Measurements from ENCODE around the gene RGS16. TPM values are rescaled to one million over a fixed set of nuclear protein-coding genes. Genes with fewer than 3 reads are reported as not detected.

RGS16 gene
- total RNA-seq, 5 donors from 2014 or later (not counting 1 experiment from before 2014, with no cell fraction given): 2.9 to 15.6 (median 4.6) TPM

DNA sequence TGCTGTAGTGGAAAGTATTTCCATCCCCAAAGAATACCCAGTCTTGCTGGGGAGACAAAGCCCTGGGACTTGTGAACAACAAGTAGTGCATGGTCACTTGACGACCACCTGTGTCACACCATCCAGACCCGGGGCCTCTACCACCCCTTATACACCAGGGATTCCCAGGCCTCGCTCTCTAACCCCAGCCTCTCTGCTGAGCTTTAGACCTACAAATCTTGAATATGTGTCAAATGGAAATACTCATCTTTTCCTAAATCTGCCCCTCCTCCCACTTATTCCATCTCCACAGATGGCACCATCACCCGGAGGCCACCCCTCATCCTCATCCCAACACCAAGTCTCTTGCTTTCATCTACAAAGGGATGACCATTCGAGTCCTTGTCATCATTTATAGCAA, 14.3 kb downstream of the RGS16 start:
- ChIA-PET POLR2A (no interaction called here), CTCF (interaction anchor here in 1 of 2 donors (0.6 to 4.2 kb wide), 4 partner anchors 9 to 196 kb away, joined by 3 to 28 read pairs (median 7); partner anchors contain the start of gene RGS16)
- peaks cover 0 to 3% (median 0%) of the 10 kb centered on the region in 3 donors for H3K9me3 Mint-ChIP-seq
- ATAC-seq (replicated peaks in 1 of 4): no peak
- peaks cover 0 to 15% of the 10 kb centered on the region in 2 donors for H3K36me3 ChIP-seq (ENCODE audit: control insufficient read depth in 2 of 2, extremely low read depth in 1 of 2, insufficient read depth in 1 of 2, low read length in 1 of 2)
- H3K27ac ChIP-seq (ENCODE audit: low read length): no peak overlapping the region
- H3K4me1 ChIP-seq (ENCODE audit: control insufficient read depth in 1 of 2, extremely low read depth in 1 of 2, insufficient read depth in 2 of 2, low read length in 2 of 2): peaks cover 2 to 23% of the 10 kb centered on the region in 2 experiments
- DNase-seq: no peak
- H3K27me3 ChIP-seq (replicated peaks in 1 of 2; ENCODE audit: control insufficient read depth in 2 of 2, extremely low read depth in 1 of 2, insufficient read depth in 2 of 2, low read length in 1 of 2): no peaks in the 10 kb centered on the region
- 74% methylated on average over 3 of the region's 5 CpGs for WGBS (ENCODE audit: insufficient coverage)
- no peaks in the 10 kb centered on the region for H3K27me3 Mint-ChIP-seq
- peak overlapping the region; percentile 100 for H3K27ac Mint-ChIP-seq
- peak overlapping the region; percentile 94 to 100 (median 98) for H3K4me3 Mint-ChIP-seq
- no peaks in the 10 kb centered on the region for H3K9me3 ChIP-seq
- H3K4me1 Mint-ChIP-seq: peaks cover 35 to 45% (median 43%) of the 10 kb centered on the region in 3 donors
- no peak overlapping the region for H3K4me3 ChIP-seq (ENCODE audit: control insufficient read depth in 1 of 2, extremely low read depth in 1 of 2, low read length in 1 of 2)
- H3K36me3 Mint-ChIP-seq: peaks cover 22% of the 10 kb centered on the region

GRCh38 chr1:182589520-182589919, 14.7 kb downstream of the RGS16 start:
- Mint-ChIP-seq H3K36me3 (peaks cover 26% of the 10 kb centered on the region), H3K4me3 (peak overlapping the region; percentile 94 to 100 (median 98)), H3K27ac (peak overlapping the region; percentile 100), H3K27me3 (no peaks in the 10 kb centered on the region), H3K9me3 (peaks cover 0 to 3% (median 0%) of the 10 kb centered on the region in 3 donors), H3K4me1 (peaks cover 39 to 49% (median 47%) of the 10 kb centered on the region in 3 donors)
- POLR2A ChIA-PET: interaction anchor here in 1 of 2 donors (0.5 to 2.0 kb wide), 4 partner anchors 14 to 1042 kb away, joined by 3 to 6 read pairs (median 5); no protein-coding TSS in a partner anchor
- no peaks in the 10 kb centered on the region for H3K9me3 ChIP-seq
- WGBS (ENCODE audit: insufficient coverage): 100% methylated on average over 3 of the region's 3 CpGs
- CTCF ChIA-PET: interaction anchor here (0.6 to 4.2 kb wide), 7 partner anchors 8 to 199 kb away, joined by 3 to 28 read pairs (median 7); partner anchors contain the start of genes NPL (in 1 of the 2) and RGS16 (in 1 of the 2)
- no peaks in the 10 kb centered on the region for H3K27me3 ChIP-seq (replicated peaks in 1 of 2; ENCODE audit: control insufficient read depth in 2 of 2, extremely low read depth in 1 of 2, insufficient read depth in 2 of 2, low read length in 1 of 2)
- peak overlapping the region; percentile 68 to 100 for H3K4me3 ChIP-seq (ENCODE audit: control insufficient read depth in 1 of 2, extremely low read depth in 1 of 2, low read length in 1 of 2)
- ATAC-seq (replicated peaks in 1 of 4): no peak
- H3K4me1 ChIP-seq (ENCODE audit: control insufficient read depth in 1 of 2, extremely low read depth in 1 of 2, insufficient read depth in 2 of 2, low read length in 2 of 2): peaks cover 3 to 26% of the 10 kb centered on the region in 2 experiments
- no peak for DNase-seq
- H3K36me3 ChIP-seq (ENCODE audit: control insufficient read depth in 2 of 2, extremely low read depth in 1 of 2, insufficient read depth in 1 of 2, low read length in 1 of 2): peaks cover 0 to 17% of the 10 kb centered on the region in 2 donors
- peak overlapping the region; percentile 93 for H3K27ac ChIP-seq (ENCODE audit: low read length)

DNA sequence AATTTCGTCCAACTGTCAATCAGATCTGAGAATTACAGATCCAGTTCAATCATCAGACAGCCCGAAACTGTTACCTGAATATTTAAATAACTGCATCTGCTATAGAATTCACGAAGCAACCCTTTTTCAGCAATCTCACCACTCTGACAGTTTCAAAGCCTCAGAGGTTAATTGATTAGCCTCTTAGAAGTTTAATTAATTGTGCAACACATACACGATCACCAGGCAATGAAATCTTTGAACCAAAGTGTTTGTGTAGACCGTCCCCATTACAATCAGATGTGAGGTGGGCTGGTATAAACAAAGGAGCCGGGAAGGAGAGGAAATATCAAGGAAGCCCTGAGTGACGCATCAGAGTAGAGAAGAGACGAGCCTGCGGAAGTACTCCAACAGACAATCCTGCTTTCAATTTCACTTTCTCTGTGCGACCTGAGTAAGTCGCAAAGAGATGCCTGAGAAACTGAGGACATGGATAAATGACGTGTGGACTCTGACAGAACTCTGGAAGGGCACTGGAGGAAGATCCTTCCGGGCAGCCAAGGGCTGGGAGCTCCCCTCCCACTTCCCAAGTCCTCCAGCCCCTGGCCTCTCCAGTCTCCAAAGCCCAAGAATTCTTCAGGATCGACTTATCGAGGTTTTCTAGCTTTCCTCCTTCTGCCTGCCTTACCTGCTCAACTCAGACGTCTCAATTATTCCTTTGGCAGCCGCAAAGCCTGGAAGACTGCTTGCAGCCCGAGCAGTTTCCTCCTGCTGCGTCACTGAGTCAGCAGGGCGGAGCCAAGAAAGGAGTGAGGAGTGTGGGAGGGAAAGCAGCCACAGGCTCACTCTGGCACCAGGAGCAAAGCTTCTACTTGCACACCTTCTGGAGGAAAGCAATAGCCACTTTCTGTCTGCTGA, 15.4 kb downstream of the RGS16 start, which contains the start of gene RNASEL:
TSS of gene RNASEL (minus strand) at position 757 of the 897 bp plus-strand sequence. CDS start 2,450 bp downstream, outside the sequence.
- Mint-ChIP-seq H3K27me3 (no peaks in the 10 kb centered on the region), H3K36me3 (peaks cover 32% of the 10 kb centered on the region), H3K9me3 (peaks cover 0 to 3% (median 0%) of the 10 kb centered on the region in 3 donors), H3K4me3 (peak within 1 kb of the TSS; percentile 94 to 100 (median 98)), H3K27ac (peak within 1 kb of the TSS; percentile 100), H3K4me1 (peaks cover 47 to 57% (median 54%) of the 10 kb centered on the region in 3 donors)
- ChIA-PET POLR2A (interaction anchor here (0.5 to 2.0 kb wide), 8 partner anchors 15 to 1043 kb away, joined by 3 to 6 read pairs (median 3); no protein-coding TSS in a partner anchor), CTCF (interaction anchor here (0.6 to 4.2 kb wide), 21 partner anchors 8 to 508 kb away, joined by 3 to 28 read pairs (median 5); partner anchors contain the start of genes NPL (in 1 of the 2), RGS16 (in 1 of the 2) and TEDDM1 (in 1 of the 2))
- Histone ChIP-seq H3K36me3 (ENCODE audit: control insufficient read depth in 2 of 2, extremely low read depth in 1 of 2, insufficient read depth in 1 of 2, low read length in 1 of 2) (peaks cover 0 to 17% of the 10 kb centered on the region in 2 donors), H3K4me3 (ENCODE audit: control insufficient read depth in 1 of 2, extremely low read depth in 1 of 2, low read length in 1 of 2) (peak within 1 kb of the TSS; percentile 68 to 100), H3K27ac (ENCODE audit: low read length) (peak within 1 kb of the TSS; percentile 93), H3K4me1 (ENCODE audit: control insufficient read depth in 1 of 2, extremely low read depth in 1 of 2, insufficient read depth in 2 of 2, low read length in 2 of 2) (peaks cover 7 to 33% of the 10 kb centered on the region in 2 experiments), H3K27me3 (replicated peaks in 1 of 2; ENCODE audit: control insufficient read depth in 2 of 2, extremely low read depth in 1 of 2, insufficient read depth in 2 of 2, low read length in 1 of 2) (no peaks in the 10 kb centered on the region), H3K9me3 (no peaks in the 10 kb centered on the region)
- ATAC-seq (replicated peaks in 1 of 4): peak; percentile 88 to 90 (median 89)
- WGBS (ENCODE audit: insufficient coverage): 0% methylated on average over 7 of the region's 20 CpGs
- DNase-seq: peak; percentile 20 to 82 (median 48)

DNA sequence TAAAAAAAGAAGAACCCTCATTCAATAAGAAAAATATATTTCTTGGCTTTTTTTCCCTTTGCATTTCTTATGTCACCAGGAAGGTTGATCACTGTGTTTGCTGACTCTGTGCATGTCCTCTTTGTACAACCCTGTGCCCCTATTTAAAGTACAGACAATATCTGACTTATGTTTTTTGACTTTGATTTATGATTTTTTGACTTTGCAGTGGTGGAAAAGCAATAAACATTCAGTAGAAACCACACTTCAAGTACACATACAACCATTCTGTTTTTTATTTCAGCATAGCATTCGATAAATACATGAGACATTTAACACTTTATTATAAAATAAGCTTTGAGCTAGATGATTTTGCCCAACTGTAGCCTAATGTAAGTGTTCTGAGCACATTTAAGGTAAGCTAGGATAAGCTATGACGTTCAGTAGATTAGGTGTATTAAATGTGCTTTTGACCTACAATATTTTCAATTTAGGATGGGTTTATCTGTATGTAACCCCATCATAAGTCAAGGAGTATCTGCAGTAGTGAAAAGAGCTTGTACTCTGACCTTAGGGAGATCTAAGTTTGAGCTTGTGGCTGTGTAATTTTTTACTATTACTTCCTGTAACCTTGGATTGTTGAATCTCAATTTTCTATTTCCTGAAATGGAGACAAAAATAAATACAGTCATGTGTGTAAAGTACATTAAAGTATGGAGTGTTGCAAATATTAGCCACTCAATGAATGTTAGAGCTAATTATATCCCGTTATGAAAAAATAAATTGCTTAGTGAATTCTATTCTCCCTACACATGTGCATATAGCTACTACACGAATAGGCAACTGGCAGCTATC, 16.3 kb downstream of the RGS16 start:
- H3K4me3 ChIP-seq (ENCODE audit: control insufficient read depth in 1 of 2, extremely low read depth in 1 of 2, low read length in 1 of 2): peak overlapping the region; percentile 68 to 100
- H3K36me3 Mint-ChIP-seq: peaks cover 41% of the 10 kb centered on the region
- H3K27ac ChIP-seq (ENCODE audit: low read length): peak overlapping the region; percentile 93
- DNase-seq (peak in 1 of 35 experiments; percentile 25), ATAC-seq (replicated peaks in 1 of 4) (peak; percentile 2 to 23 (median 7))
- peak overlapping the region; percentile 100 for H3K27ac Mint-ChIP-seq
- CTCF ChIA-PET: interaction anchor here (0.6 to 4.2 kb wide), 20 partner anchors 9 to 507 kb away, joined by 3 to 28 read pairs (median 4); partner anchors contain the start of genes NPL (in 1 of the 2), RGS16 (in 1 of the 2) and TEDDM1 (in 1 of the 2)
- no peaks in the 10 kb centered on the region for H3K9me3 ChIP-seq
- peaks cover 55 to 66% (median 63%) of the 10 kb centered on the region in 3 donors for H3K4me1 Mint-ChIP-seq
- peak overlapping the region; percentile 94 to 100 (median 98) for H3K4me3 Mint-ChIP-seq
- peaks cover 0 to 3% (median 0%) of the 10 kb centered on the region in 3 donors for H3K9me3 Mint-ChIP-seq
- no peaks in the 10 kb centered on the region for H3K27me3 ChIP-seq (replicated peaks in 1 of 2; ENCODE audit: control insufficient read depth in 2 of 2, extremely low read depth in 1 of 2, insufficient read depth in 2 of 2, low read length in 1 of 2)
- no peaks in the 10 kb centered on the region for H3K27me3 Mint-ChIP-seq
- H3K4me1 ChIP-seq (ENCODE audit: control insufficient read depth in 1 of 2, extremely low read depth in 1 of 2, insufficient read depth in 2 of 2, low read length in 2 of 2): peaks cover 7 to 41% of the 10 kb centered on the region in 2 experiments
- 40% methylated on average over 1 of the region's 4 CpGs for WGBS (ENCODE audit: insufficient coverage)
- POLR2A ChIA-PET: interaction anchor here (0.5 to 2.0 kb wide), 9 partner anchors 31 to 1950 kb away, joined by 3 to 6 read pairs (median 3); no protein-coding TSS in a partner anchor
- H3K36me3 ChIP-seq (ENCODE audit: control insufficient read depth in 2 of 2, extremely low read depth in 1 of 2, insufficient read depth in 1 of 2, low read length in 1 of 2): peaks cover 0 to 25% of the 10 kb centered on the region in 2 donors

DNA sequence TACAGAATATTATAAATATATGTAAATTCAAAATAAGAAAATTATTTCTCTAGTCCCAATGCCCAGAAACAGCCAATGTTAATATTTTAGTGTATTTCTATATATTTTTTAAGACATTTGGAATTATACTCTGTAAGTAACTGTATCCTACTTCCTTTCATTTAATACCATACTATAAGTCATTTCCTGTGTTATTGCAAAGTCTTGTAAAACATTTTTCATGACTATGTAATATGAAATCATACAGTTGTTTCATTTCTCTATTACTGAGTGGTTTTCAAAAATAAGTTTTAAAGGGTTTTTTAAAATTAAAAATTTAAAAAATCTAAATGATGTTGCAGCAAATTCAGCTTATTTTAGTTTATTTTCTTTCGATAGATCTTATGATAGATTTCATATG, 17.1 kb downstream of the RGS16 start:
- Histone ChIP-seq H3K9me3 (no peaks in the 10 kb centered on the region), H3K4me3 (ENCODE audit: control insufficient read depth in 1 of 2, extremely low read depth in 1 of 2, low read length in 1 of 2) (no peak overlapping the region), H3K27ac (ENCODE audit: low read length) (no peak overlapping the region), H3K4me1 (ENCODE audit: control insufficient read depth in 1 of 2, extremely low read depth in 1 of 2, insufficient read depth in 2 of 2, low read length in 2 of 2) (peaks cover 7 to 47% of the 10 kb centered on the region in 2 experiments), H3K27me3 (replicated peaks in 1 of 2; ENCODE audit: control insufficient read depth in 2 of 2, extremely low read depth in 1 of 2, insufficient read depth in 2 of 2, low read length in 1 of 2) (no peaks in the 10 kb centered on the region), H3K36me3 (ENCODE audit: control insufficient read depth in 2 of 2, extremely low read depth in 1 of 2, insufficient read depth in 1 of 2, low read length in 1 of 2) (peaks cover 0 to 33% of the 10 kb centered on the region in 2 donors)
- ATAC-seq (replicated peaks in 1 of 4) (no peak), DNase-seq (no peak)
- Mint-ChIP-seq H3K4me1 (peaks cover 63 to 74% (median 71%) of the 10 kb centered on the region in 3 donors), H3K4me3 (peak overlapping the region in 1 of 3 donors; percentile 98), H3K36me3 (peaks cover 48% of the 10 kb centered on the region), H3K27ac (no peak overlapping the region), H3K9me3 (peaks cover 0 to 3% (median 0%) of the 10 kb centered on the region in 3 donors), H3K27me3 (no peaks in the 10 kb centered on the region)
- CTCF ChIA-PET: interaction anchor here (1.8 to 2.0 kb wide), 3 partner anchors 16 to 199 kb away, joined by 8 to 14 read pairs (median 8); no protein-coding TSS in a partner anchor
- POLR2A ChIA-PET: interaction anchor here (0.7 to 1.1 kb wide), 3 partner anchors 80 to 1949 kb away, joined by 3 to 4 read pairs (median 4); no protein-coding TSS in a partner anchor
- WGBS (ENCODE audit: insufficient coverage): no CpG with 5 or more reads among the region's 1 CpG
